CD4-positive, alpha-beta memory T cell (primary cell): ENCODE measurements around the gene HLX. TPM values are rescaled to one million over a fixed set of nuclear protein-coding genes. Genes with fewer than 3 reads are reported as not detected.

Experiments
- CTCF ChIA-PET: fragments of 350-600 bp; sonication (Branson Sonifier 250); formaldehyde crosslinking; loops from one replicate; lab custom pipeline; 2021; ENCODE audit warnings: inconsistent platforms; ENCODE audit not compliant: partially characterized antibody; lab: Charles Lee
- POLR2A ChIA-PET: fragments of 350-600 bp; sonication (Branson Sonifier 250); formaldehyde crosslinking; loops from one replicate; lab custom pipeline; 2021; ENCODE audit not compliant: partially characterized antibody; lab: Charles Lee
- DNase-seq, 5 donors: peaks; one replicate each; pipeline versions ENCODE4 v3.0.0 to v3.0.0-alpha.2; 2020 to 2022; ENCODE audit warnings: mixed read lengths in 1 of 5
- H3K27ac ChIP-seq: one replicate; pipeline ENCODE4 v1.7.0; 2013; ENCODE audit warnings: low read depth, low read length
- H3K27me3 ChIP-seq: 2 replicates; pipeline ENCODE4 v1.7.0; 2013; ENCODE audit warnings: mild to moderate bottlenecking, low read length, moderate library complexity; ENCODE audit not compliant: insufficient read depth
- H3K36me3 ChIP-seq: 2 replicates; pipeline ENCODE4 v1.7.0; 2013; ENCODE audit warnings: mild to moderate bottlenecking, low read length, moderate library complexity; ENCODE audit not compliant: insufficient read depth
- H3K4me1 ChIP-seq: 2 replicates; pipeline ENCODE4 v1.7.0; 2013; ENCODE audit warnings: mild to moderate bottlenecking, low read length, moderate library complexity; ENCODE audit not compliant: insufficient read depth
- H3K4me3 ChIP-seq, 2 donors: one replicate each; pipeline ENCODE4 v1.7.0; 2013; ENCODE audit warnings: low read length in 2 of 2, mild to moderate bottlenecking in 1 of 2
- H3K9me3 ChIP-seq, 2 donors: one replicate each; pipeline ENCODE4 v1.7.0; 2013; ENCODE audit warnings: low read length in 2 of 2, control low read depth in 1 of 2; ENCODE audit not compliant: control insufficient read depth in 1 of 2
- H3K27ac Mint-ChIP-seq, 7 donors: one replicate each; pipeline ENCODE4 v1.8.0; 2020 to 2021; ENCODE audit warnings: mixed read lengths in 7 of 7, mild to moderate bottlenecking in 6 of 7, inconsistent platforms in 3 of 7, moderate library complexity in 3 of 7
- H3K27me3 Mint-ChIP-seq, 2 donors: one replicate each; pipeline ENCODE4 v1.8.0; 2020 to 2021; ENCODE audit warnings: mixed read lengths in 2 of 2
- H3K36me3 Mint-ChIP-seq, 2 donors: one replicate each; pipeline ENCODE4 v1.8.0; 2020 to 2021; ENCODE audit warnings: mixed read lengths in 2 of 2, inconsistent platforms in 1 of 2, mild to moderate bottlenecking in 1 of 2
- H3K4me1 Mint-ChIP-seq, 4 donors: one replicate each; pipeline ENCODE4 v1.8.0; 2020 to 2021; ENCODE audit warnings: mixed read lengths in 4 of 4, mild to moderate bottlenecking in 1 of 4
- H3K4me3 Mint-ChIP-seq, 8 donors: one replicate each; pipeline ENCODE4 v1.8.0; 2020 to 2021; ENCODE audit warnings: mixed read lengths in 8 of 8, mild to moderate bottlenecking in 7 of 8, moderate library complexity in 6 of 8, inconsistent platforms in 3 of 8
- H3K9me3 Mint-ChIP-seq, 8 donors: one replicate each; pipeline ENCODE4 v1.8.0; 2020 to 2021; ENCODE audit warnings: mixed read lengths in 8 of 8, mild to moderate bottlenecking in 5 of 8, inconsistent platforms in 3 of 8, moderate library complexity in 1 of 8
- intact Hi-C: fragments of 100-400 bp; cut with micrococcal nuclease; formaldehyde crosslinking; loops from one replicate; pipeline ENCODE4 v1.15.1; 2023
- polyA plus RNA-seq, 2 donors: library from polyadenylated mRNA; unstranded; fragments of 300-500 nt; fragmentation: Illumina TruSeq; gene quantifications; one replicate each; pipeline ENCODE4 v1.2.3, GENCODE V29; 2021
- total RNA-seq, 2 experiments: library from RNA; stranded (reverse); gene quantifications; one replicate each; pipeline ENCODE4 v1.2.3, GENCODE V29; 2021

The HLX gene
- total and polyA plus RNA-seq, 4 experiments from 2014 or later, result 0.14 to 0.20 TPM; not detected in 2

GRCh38 chr1:220888417-220888986 lies 9.3 kb downstream of the HLX start:
- Histone ChIP-seq H3K4me1 (no peaks in the 10 kb centered on the region), H3K4me3 (no peak overlapping the region), H3K36me3 (no peaks in the 10 kb centered on the region), H3K9me3 (no peaks in the 10 kb centered on the region), H3K27ac (no peak overlapping the region), H3K27me3 (peaks cover 12% of the 10 kb centered on the region)
- peaks cover 54 to 65% of the 10 kb centered on the region in 2 donors for H3K27me3 Mint-ChIP-seq
- ChIA-PET POLR2A (no interaction called here), CTCF (no interaction called here)
- DNase-seq, result no peak
- intact Hi-C loops, result no loop called here
- peak overlapping the region in 1 of 8 donors; percentile 13 for H3K4me3 Mint-ChIP-seq
- H3K4me1 Mint-ChIP-seq, result peaks cover 0 to 10% (median 3%) of the 10 kb centered on the region in 4 donors
- H3K36me3 Mint-ChIP-seq, result peaks cover 0 to 3% of the 10 kb centered on the region in 2 donors
- peaks cover 0 to 10% (median 2%) of the 10 kb centered on the region in 8 donors for H3K9me3 Mint-ChIP-seq
- H3K27ac Mint-ChIP-seq, result no peak overlapping the region

DNA sequence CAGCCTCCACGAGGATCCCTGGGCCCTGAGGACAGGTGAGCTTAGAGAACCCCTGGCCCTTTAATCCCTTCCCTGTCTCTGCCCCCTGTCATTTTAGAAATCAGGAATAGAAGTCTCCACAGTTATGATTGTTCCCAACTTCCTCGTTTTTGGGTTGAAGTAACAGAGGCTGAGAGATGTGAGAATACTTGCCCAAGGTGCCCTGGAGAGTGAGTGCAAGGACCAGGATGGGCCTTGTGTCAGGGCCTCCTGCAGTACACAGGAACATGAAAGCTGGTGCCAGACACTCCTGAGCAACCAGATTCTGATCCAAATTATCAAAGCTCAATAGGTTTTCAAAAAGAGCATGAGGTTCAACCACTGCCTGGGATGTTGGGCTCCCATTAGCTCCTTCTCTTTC lies 10.1 kb downstream of the HLX start:
- DNase-seq, result no peak
- no peak overlapping the region for H3K4me3 ChIP-seq
- peaks cover 0 to 10% (median 3%) of the 10 kb centered on the region in 4 donors for H3K4me1 Mint-ChIP-seq
- no peaks in the 10 kb centered on the region for H3K36me3 ChIP-seq
- H3K27ac ChIP-seq, result no peak overlapping the region
- H3K4me1 ChIP-seq, result no peaks in the 10 kb centered on the region
- POLR2A ChIA-PET, result no interaction called here
- H3K4me3 Mint-ChIP-seq, result no peak overlapping the region
- intact Hi-C loops, result no loop called here
- H3K36me3 Mint-ChIP-seq, result peaks cover 0 to 3% of the 10 kb centered on the region in 2 donors
- CTCF ChIA-PET, result no interaction called here
- peaks cover 0 to 10% (median under 1%) of the 10 kb centered on the region in 8 donors for H3K9me3 Mint-ChIP-seq
- H3K9me3 ChIP-seq, result no peaks in the 10 kb centered on the region
- peaks cover 12% of the 10 kb centered on the region for H3K27me3 ChIP-seq
- no peak overlapping the region for H3K27ac Mint-ChIP-seq
- peaks cover 56 to 64% of the 10 kb centered on the region in 2 donors for H3K27me3 Mint-ChIP-seq

GRCh38 chr1:220889848-220890287 lies 10.6 kb downstream of the HLX start:
- peaks cover 0 to 3% of the 10 kb centered on the region in 2 donors for H3K36me3 Mint-ChIP-seq

DNA sequence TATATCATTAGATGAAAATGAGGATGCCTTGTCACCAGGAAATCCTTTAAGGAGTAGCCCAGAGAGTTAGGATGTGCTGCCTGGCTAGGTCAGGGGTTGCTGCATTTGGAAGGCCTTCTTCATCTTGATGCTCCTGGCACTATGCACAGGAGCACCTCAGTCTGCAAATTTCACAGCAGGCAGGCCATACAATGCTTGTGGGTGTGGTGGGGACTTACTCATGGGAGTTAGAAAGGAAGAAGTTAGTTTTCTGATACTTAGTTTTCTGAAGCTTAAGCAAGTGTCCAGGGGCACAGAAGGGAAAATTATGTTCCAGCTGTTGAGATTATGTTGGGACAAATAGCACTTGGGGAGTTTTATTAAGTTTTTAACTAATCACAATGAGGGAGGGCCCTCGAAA lies 11.4 kb downstream of the HLX start:
- Mint-ChIP-seq H3K4me3 (no peak overlapping the region), H3K27me3 (peaks cover 55 to 61% of the 10 kb centered on the region in 2 donors), H3K36me3 (peaks cover 0 to 3% of the 10 kb centered on the region in 2 donors), H3K27ac (no peak overlapping the region), H3K9me3 (peaks cover 0 to 10% (median 2%) of the 10 kb centered on the region in 8 donors), H3K4me1 (peaks cover 0 to 10% (median 5%) of the 10 kb centered on the region in 4 donors)
- Histone ChIP-seq H3K4me1 (no peaks in the 10 kb centered on the region), H3K27ac (no peak overlapping the region), H3K36me3 (no peaks in the 10 kb centered on the region), H3K4me3 (no peak overlapping the region), H3K27me3 (peaks cover 12% of the 10 kb centered on the region), H3K9me3 (no peaks in the 10 kb centered on the region)
- ChIA-PET POLR2A (no interaction called here), CTCF (no interaction called here)
- intact Hi-C loops, result no loop called here
- DNase-seq, result no peak

More at GRCh38 chr1:220889848-220890287, 10.6 kb downstream of the HLX start:
- ChIA-PET POLR2A (no interaction called here), CTCF (no interaction called here)
- Mint-ChIP-seq H3K4me1 (peaks cover 0 to 10% (median 3%) of the 10 kb centered on the region in 4 donors), H3K27ac (no peak overlapping the region), H3K9me3 (peaks cover 0 to 10% (median under 1%) of the 10 kb centered on the region in 8 donors), H3K27me3 (peaks cover 53 to 64% of the 10 kb centered on the region in 2 donors), H3K4me3 (no peak overlapping the region)
- intact Hi-C loops, result no loop called here
- no peak overlapping the region for H3K27ac ChIP-seq
- H3K4me3 ChIP-seq, result no peak overlapping the region
- H3K9me3 ChIP-seq, result no peaks in the 10 kb centered on the region
- no peaks in the 10 kb centered on the region for H3K36me3 ChIP-seq
- no peak for DNase-seq
- H3K27me3 ChIP-seq, result peaks cover 12% of the 10 kb centered on the region
- no peaks in the 10 kb centered on the region for H3K4me1 ChIP-seq

DNA sequence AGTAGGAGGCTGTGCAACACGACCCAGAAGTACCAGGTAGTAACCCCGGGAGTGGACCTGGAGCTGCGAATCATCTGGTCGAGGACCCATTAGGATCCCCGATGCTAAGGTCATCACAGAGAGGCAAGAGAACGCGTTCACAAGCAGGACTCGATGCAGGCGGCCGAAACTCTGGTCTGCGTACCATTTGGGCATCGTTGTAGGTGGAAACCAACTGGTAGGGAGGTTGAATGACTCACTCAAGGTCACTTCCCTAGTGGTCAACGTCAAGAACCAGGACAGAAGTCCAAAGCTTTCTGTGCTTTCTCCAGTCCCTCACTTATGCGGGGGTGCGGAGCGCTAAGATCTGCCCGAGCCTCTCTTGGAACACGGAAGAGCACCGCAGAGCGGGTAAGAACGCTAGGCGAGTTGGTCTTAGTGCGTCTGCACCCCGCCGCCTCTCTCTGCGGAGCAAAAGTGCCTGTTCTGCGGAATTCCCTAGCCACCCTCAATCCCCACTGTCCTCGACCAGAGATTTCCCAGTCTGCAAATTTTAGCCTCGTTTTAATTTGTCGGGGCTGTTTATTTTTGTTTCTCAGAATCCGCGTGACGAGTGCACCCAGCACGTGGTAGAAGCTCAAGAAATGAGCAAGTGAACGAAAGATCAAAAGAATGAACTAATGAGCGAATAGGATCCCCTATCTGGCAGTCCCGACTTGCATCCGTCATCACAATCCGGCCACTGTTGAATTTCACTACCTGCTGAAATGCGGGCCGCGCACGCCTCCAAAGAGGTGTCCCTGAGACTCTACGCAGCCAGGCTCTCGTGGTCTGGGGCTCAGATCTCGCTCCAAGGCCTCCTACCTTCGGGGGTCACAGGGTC lies 12.2 kb downstream of the HLX start:
- ChIA-PET POLR2A (no interaction called here), CTCF (no interaction called here)
- H3K4me1 ChIP-seq, result no peaks in the 10 kb centered on the region
- intact Hi-C loops, result no loop called here
- no peaks in the 10 kb centered on the region for H3K36me3 ChIP-seq
- Mint-ChIP-seq H3K27ac (no peak overlapping the region), H3K36me3 (peaks cover 0 to 3% of the 10 kb centered on the region in 2 donors), H3K9me3 (peaks cover 0 to 12% (median 2%) of the 10 kb centered on the region in 8 donors), H3K27me3 (peaks cover 55 to 57% of the 10 kb centered on the region in 2 donors), H3K4me3 (peak overlapping the region in 1 of 8 donors; percentile 8), H3K4me1 (peaks cover 0 to 10% (median 3%) of the 10 kb centered on the region in 4 donors)
- no peaks in the 10 kb centered on the region for H3K9me3 ChIP-seq
- no peak overlapping the region for H3K27ac ChIP-seq
- no peak overlapping the region for H3K4me3 ChIP-seq
- peaks cover 12% of the 10 kb centered on the region for H3K27me3 ChIP-seq
- no peak for DNase-seq

GRCh38 chr1:220892086-220892376 lies 12.8 kb downstream of the HLX start:
- Mint-ChIP-seq H3K27ac (peak overlapping the region in 1 of 7 donors; percentile 32), H3K4me1 (peaks cover 0 to 10% (median 3%) of the 10 kb centered on the region in 4 donors), H3K27me3 (peaks cover 52 to 57% of the 10 kb centered on the region in 2 donors), H3K4me3 (no peak overlapping the region), H3K36me3 (peaks cover 0 to 3% of the 10 kb centered on the region in 2 donors), H3K9me3 (peaks cover 0 to 12% (median 2%) of the 10 kb centered on the region in 8 donors)
- ChIA-PET CTCF (no interaction called here), POLR2A (no interaction called here)
- Histone ChIP-seq H3K27me3 (peaks cover 12% of the 10 kb centered on the region), H3K9me3 (no peaks in the 10 kb centered on the region), H3K4me3 (no peak overlapping the region), H3K36me3 (no peaks in the 10 kb centered on the region), H3K4me1 (no peaks in the 10 kb centered on the region), H3K27ac (no peak overlapping the region)
- intact Hi-C loops, result no loop called here
- no peak for DNase-seq

DNA sequence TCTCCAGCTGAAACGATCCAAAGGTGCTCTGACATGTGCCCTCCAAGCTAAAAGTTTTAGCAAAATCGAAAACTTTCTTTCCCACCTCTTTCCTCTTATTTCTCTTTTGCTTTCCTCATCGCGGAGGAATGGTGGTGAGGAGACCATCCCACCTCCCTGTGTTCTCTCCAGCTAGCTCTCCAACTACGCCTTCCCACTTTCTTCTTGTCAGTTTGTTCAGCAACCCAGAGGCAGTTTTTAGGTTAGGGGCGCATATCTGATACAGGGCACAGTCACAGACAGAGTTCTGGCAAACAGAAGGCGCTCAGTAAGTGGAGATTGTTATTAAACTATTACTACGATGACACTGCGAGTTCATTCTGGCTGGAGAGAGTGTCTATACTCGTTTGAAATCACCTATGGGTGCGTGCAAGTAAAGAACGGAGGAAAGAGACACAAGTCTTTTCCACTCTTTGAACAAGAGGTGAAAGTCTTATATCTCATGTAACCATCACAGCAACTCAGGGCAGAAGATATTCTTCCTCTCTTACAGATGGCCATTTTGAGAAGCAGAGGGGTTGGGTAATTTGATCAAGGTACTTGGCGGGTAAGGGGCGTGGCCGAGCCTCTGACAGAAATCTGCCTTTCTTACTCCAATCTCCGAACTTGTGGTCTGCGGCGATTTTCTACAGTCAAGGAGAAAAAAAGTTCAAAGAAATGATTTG lies 13.9 kb downstream of the HLX start:
- peaks cover 0 to 3% of the 10 kb centered on the region in 2 donors for H3K36me3 Mint-ChIP-seq
- Histone ChIP-seq H3K27me3 (peaks cover 12% of the 10 kb centered on the region), H3K9me3 (no peaks in the 10 kb centered on the region), H3K27ac (no peak overlapping the region), H3K36me3 (no peaks in the 10 kb centered on the region), H3K4me1 (no peaks in the 10 kb centered on the region), H3K4me3 (no peak overlapping the region)
- no peak for DNase-seq
- ChIA-PET CTCF (no interaction called here), POLR2A (no interaction called here)
- intact Hi-C loops, result no loop called here
- peaks cover 0 to 16% (median 2%) of the 10 kb centered on the region in 8 donors for H3K9me3 Mint-ChIP-seq
- H3K27ac Mint-ChIP-seq, result no peak overlapping the region
- peaks cover 50 to 55% of the 10 kb centered on the region in 2 donors for H3K27me3 Mint-ChIP-seq
- peaks cover 0 to 10% (median 3%) of the 10 kb centered on the region in 4 donors for H3K4me1 Mint-ChIP-seq
- peak overlapping the region in 1 of 8 donors; percentile 31 for H3K4me3 Mint-ChIP-seq
